GM23338 (cell line): Measurements from ENCODE around the gene TMEM242. TPM values are rescaled to one million over a fixed set of nuclear protein-coding genes. Genes with fewer than 3 reads are reported as not detected.

Experiments
- ATAC-seq: fragments of 200-7000 bp; cut with Tn5 transposase; 3 replicates; pipeline ENCODE4 v1.9.1; 2020
- DNase-seq: peaks from one replicate; pipeline ENCODE4 v3.0.0-alpha.2; 2015; ENCODE audit warnings: low spot score
- H2AFZ ChIP-seq: fragments of 200-600 bp; sonication (generic); 2 replicates; pipeline ENCODE4 v1.8.0; 2016; ENCODE audit warnings: antibody characterized with exemption, mild to moderate bottlenecking, moderate library complexity
- H3F3A ChIP-seq: fragments of 200-600 bp; sonication (generic); replicated peaks from 2 replicates; pipeline ENCODE4 v1.8.0; 2017; ENCODE audit warnings: antibody characterized with exemption, mixed run types, low read depth
- H3K27ac ChIP-seq: fragments of 200-600 bp; sonication (generic); 2 replicates; pipeline ENCODE4 v1.6.1; 2016; ENCODE audit warnings: low read depth
- H3K27me3 ChIP-seq: fragments of 200-600 bp; sonication (generic); 2 replicates; pipeline ENCODE4 v1.8.0; 2016; ENCODE audit warnings: mild to moderate bottlenecking, mixed run types, moderate library complexity; ENCODE audit not compliant: insufficient read depth
- H3K36me3 ChIP-seq: fragments of 200-600 bp; sonication (generic); 2 replicates; pipeline ENCODE4 v1.8.0; 2016; ENCODE audit warnings: mild to moderate bottlenecking; ENCODE audit not compliant: insufficient read depth
- H3K4me1 ChIP-seq: fragments of 200-600 bp; sonication (generic); 2 replicates; pipeline ENCODE4 v1.8.0; 2016; ENCODE audit warnings: mild to moderate bottlenecking, moderate library complexity; ENCODE audit not compliant: insufficient read depth
- H3K4me2 ChIP-seq: fragments of 200-600 bp; sonication (generic); 2 replicates; pipeline ENCODE4 v1.7.1; 2017; ENCODE audit warnings: mixed run types
- H3K4me3 ChIP-seq: fragments of 200-600 bp; sonication (generic); 2 replicates; pipeline ENCODE4 v1.6.1; 2016; ENCODE audit warnings: mixed run types
- H3K79me2 ChIP-seq: fragments of 200-600 bp; sonication (generic); replicated peaks from 2 replicates; pipeline ENCODE4 v1.8.0; 2017; ENCODE audit warnings: mild to moderate bottlenecking; ENCODE audit not compliant: insufficient read depth
- H3K9me2 ChIP-seq: fragments of 200-600 bp; sonication (generic); 2 replicates; pipeline ENCODE4 v1.8.0; 2017; ENCODE audit not compliant: insufficient read depth
- H4K20me1 ChIP-seq: fragments of 200-600 bp; sonication (generic); replicated peaks from 2 replicates; pipeline ENCODE4 v1.8.0; 2017; ENCODE audit warnings: mild to moderate bottlenecking; ENCODE audit not compliant: insufficient read depth
- H3K27ac Mint-ChIP-seq: 2 replicates; pipeline ENCODE4 v1.8.0; 2020; ENCODE audit warnings: inconsistent platforms, mild to moderate bottlenecking, moderate library complexity, mixed read lengths
- H3K27me3 Mint-ChIP-seq: 3 replicates; pipeline ENCODE4 v1.8.0; 2022; ENCODE audit warnings: low read depth, mild to moderate bottlenecking, moderate library complexity, mixed read lengths, inconsistent platforms; ENCODE audit not compliant: insufficient read depth, poor library complexity
- H3K36me3 Mint-ChIP-seq: 3 replicates; pipeline ENCODE4 v1.8.0; 2021; ENCODE audit warnings: low read depth, mild to moderate bottlenecking, inconsistent platforms, moderate library complexity, mixed read lengths
- H3K4me1 Mint-ChIP-seq: 3 replicates; pipeline ENCODE4 v1.8.0; 2020; ENCODE audit warnings: mild to moderate bottlenecking, inconsistent platforms, mixed read lengths
- H3K4me3 Mint-ChIP-seq: 3 replicates; pipeline ENCODE4 v1.8.0; 2021; ENCODE audit warnings: moderate library complexity, mild to moderate bottlenecking, inconsistent platforms, mixed read lengths
- H3K9me3 Mint-ChIP-seq: 3 replicates; pipeline ENCODE4 v1.8.0; 2020; ENCODE audit warnings: moderate library complexity, mild to moderate bottlenecking, inconsistent platforms, mixed read lengths
- CREB1 ChIP-seq: fragments of 250-450 bp; sonication (Bioruptor Pico); IDR thresholded peaks from 2 replicates; pipeline ENCODE4 v1.5.0; 2020; ENCODE audit warnings: low read depth, mild to moderate bottlenecking, moderate library complexity
- EZH2 ChIP-seq: fragments of 200-600 bp; sonication (generic); IDR thresholded peaks from one replicate; pipeline ENCODE4 v1.8.0; 2017; ENCODE audit warnings: antibody characterized with exemption, mild to moderate bottlenecking, low read depth; ENCODE audit not compliant: unreplicated experiment
- EZH2phosphoT487 ChIP-seq: fragments of 200-600 bp; sonication (generic); IDR thresholded peaks from one replicate; pipeline ENCODE4 v1.8.1; 2018; ENCODE audit warnings: antibody characterized with exemption; ENCODE audit not compliant: unreplicated experiment
- JUNB ChIP-seq: IDR thresholded peaks from one replicate; pipeline ENCODE4 v1.6.1; 2016; ENCODE audit warnings: antibody characterized with exemption; ENCODE audit not compliant: unreplicated experiment
- POLR2AphosphoS5 ChIP-seq: IDR thresholded peaks from 2 replicates; pipeline ENCODE4 v1.6.1; 2016; ENCODE audit warnings: antibody characterized with exemption, low read depth
- STAT1 ChIP-seq: IDR thresholded peaks from one replicate; pipeline ENCODE4 v1.6.1; 2016; ENCODE audit warnings: antibody characterized with exemption; ENCODE audit not compliant: unreplicated experiment
- ZNF114 ChIP-seq: fragments of 250-450 bp; sonication (Bioruptor Pico); IDR thresholded peaks from 2 replicates; pipeline ENCODE4 v1.5.0; 2020; ENCODE audit warnings: mild to moderate bottlenecking, moderate library complexity
- ZNF331 ChIP-seq: fragments of 250-450 bp; sonication (Bioruptor Pico); IDR thresholded peaks from 2 replicates; pipeline ENCODE4 v1.5.0; 2020; ENCODE audit warnings: low read depth, mild to moderate bottlenecking, moderate library complexity
- ZNF462 ChIP-seq: fragments of 250-450 bp; sonication (Bioruptor Pico); IDR thresholded peaks from 2 replicates; pipeline ENCODE4 v1.5.0; 2020; ENCODE audit warnings: mild to moderate bottlenecking, moderate library complexity
- polyA plus RNA-seq: library from polyadenylated mRNA; unstranded; fragments of >200 nt; fragmentation: Nextera tagmentation; extraction: Ambion mirVana; gene quantifications from 2 replicates; pipeline ENCODE4 v1.2.1, GENCODE V29; 2016
- total RNA-seq: library from RNA; depleted of rRNA; stranded (reverse); fragments of >200 nt; shearing (Covaris generic); gene quantifications from 2 replicates; pipeline ENCODE4 v1.2.3, GENCODE V29; 2014
- TF ChIP-seq, protein P1 (sequence below), 2 experiments: fragments of 200-600 bp in 1 of 2; sonication (generic) in 1 of 2; conservative IDR thresholded peaks; 2 replicates each; pipeline versions ENCODE4 v1.5.1 to v1.6.1; 2016 to 2017; ENCODE audit warnings: antibody characterized with exemption in 2 of 2, low read depth in 2 of 2, mild to moderate bottlenecking in 2 of 2, moderate library complexity in 1 of 2

Gene TMEM242
- total and polyA plus RNA-seq, 2 experiments from 2014 or later, result 3.7 to 9.7 TPM

DNA sequence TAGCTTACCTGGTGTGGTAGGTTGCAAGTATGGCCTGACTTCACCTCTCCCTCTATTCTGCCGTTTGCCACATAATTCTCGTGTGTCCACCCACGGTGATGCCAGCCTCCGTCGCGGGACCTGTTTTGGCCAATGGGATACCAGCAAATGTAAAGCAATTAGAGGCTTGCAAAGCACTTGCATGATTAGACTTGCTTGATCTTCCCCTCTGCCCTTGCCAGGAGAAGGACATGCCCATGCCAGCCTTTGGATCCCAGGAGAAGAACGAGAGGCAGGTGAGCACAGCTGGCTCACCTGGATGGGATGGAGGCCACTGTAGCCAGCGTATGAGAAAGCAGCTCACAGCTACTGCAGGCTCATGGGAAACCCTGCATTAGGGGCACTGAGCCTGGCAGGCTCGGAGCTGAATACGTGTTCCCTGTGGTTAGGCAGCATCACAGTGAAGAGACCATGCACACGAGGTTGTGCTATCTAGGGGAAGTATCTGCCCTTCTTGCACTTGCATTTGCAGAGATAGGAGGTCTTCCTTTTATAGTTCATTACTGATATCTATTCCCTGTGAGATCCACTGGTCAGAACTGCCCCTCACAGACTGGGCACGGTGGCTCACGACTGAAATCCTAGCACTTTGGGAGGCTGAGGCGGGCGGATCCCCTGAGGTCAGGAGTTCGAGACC is 62.4 kb downstream of the TMEM242 start (continued):
- TF ChIP-seq ZNF114, result no peak
- TF ChIP-seq CREB1, result no peak
- no peak for TF ChIP-seq JUNB
- no peak for TF ChIP-seq ZNF462 (CRISPR knock-in tag)
- TF ChIP-seq EZH2, result no peak
- TF ChIP-seq ZNF331 (CRISPR knock-in tag), result no peak

GRCh38 chr6:157259443-157259842 is 63.9 kb downstream of the TMEM242 start:
- H3K4me3 ChIP-seq, result no peak overlapping the region
- H3K4me1 ChIP-seq, result no peaks in the 10 kb centered on the region
- Mint-ChIP-seq H3K9me3 (no peaks in the 10 kb centered on the region), H3K27ac (no peak overlapping the region), H3K36me3 (no peaks in the 10 kb centered on the region), H3K4me1 (no peaks in the 10 kb centered on the region; the same call in 2 of the 3 replicates), H3K27me3 (peaks cover 3% of the 10 kb centered on the region), H3K4me3 (no peak overlapping the region)
- no peaks in the 10 kb centered on the region for H3F3A ChIP-seq
- no peak overlapping the region for H2AFZ ChIP-seq
- no peaks in the 10 kb centered on the region for H4K20me1 ChIP-seq
- no peak for DNase-seq
- H3K4me2 ChIP-seq, result no peak overlapping the region
- no peaks in the 10 kb centered on the region for H3K9me2 ChIP-seq
- no peak for ATAC-seq
- no peaks in the 10 kb centered on the region for H3K36me3 ChIP-seq
- H3K79me2 ChIP-seq, result no peaks in the 10 kb centered on the region
- H3K27me3 ChIP-seq, result no peaks in the 10 kb centered on the region
- no peak overlapping the region for H3K27ac ChIP-seq
- no peak for TF ChIP-seq EZH2phosphoT487
- no peak for TF ChIP-seq POLR2AphosphoS5
- TF ChIP-seq STAT1, result no peak
- TF ChIP-seq, protein P1, sequence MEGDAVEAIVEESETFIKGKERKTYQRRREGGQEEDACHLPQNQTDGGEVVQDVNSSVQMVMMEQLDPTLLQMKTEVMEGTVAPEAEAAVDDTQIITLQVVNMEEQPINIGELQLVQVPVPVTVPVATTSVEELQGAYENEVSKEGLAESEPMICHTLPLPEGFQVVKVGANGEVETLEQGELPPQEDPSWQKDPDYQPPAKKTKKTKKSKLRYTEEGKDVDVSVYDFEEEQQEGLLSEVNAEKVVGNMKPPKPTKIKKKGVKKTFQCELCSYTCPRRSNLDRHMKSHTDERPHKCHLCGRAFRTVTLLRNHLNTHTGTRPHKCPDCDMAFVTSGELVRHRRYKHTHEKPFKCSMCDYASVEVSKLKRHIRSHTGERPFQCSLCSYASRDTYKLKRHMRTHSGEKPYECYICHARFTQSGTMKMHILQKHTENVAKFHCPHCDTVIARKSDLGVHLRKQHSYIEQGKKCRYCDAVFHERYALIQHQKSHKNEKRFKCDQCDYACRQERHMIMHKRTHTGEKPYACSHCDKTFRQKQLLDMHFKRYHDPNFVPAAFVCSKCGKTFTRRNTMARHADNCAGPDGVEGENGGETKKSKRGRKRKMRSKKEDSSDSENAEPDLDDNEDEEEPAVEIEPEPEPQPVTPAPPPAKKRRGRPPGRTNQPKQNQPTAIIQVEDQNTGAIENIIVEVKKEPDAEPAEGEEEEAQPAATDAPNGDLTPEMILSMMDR (conservative IDR thresholded peaks at IDR 0.05; ENCODE audit: low read depth in 2 of 2), result no peak
- no peak for TF ChIP-seq ZNF331 (CRISPR knock-in tag)
